Astrocyte (in vitro differentiated cells and primary cell): Measurements from ENCODE around the gene ANKRD12.

Experiments
- EZH2 ChIP-seq: IDR thresholded peaks from 2 replicates; pipeline ENCODE4 v1.6.1; 2012; ENCODE audit warnings: mild to moderate bottlenecking, low read length, inconsistent platforms; ENCODE audit not compliant: insufficient read depth
- TF ChIP-seq, protein P1 (sequence below): IDR thresholded peaks from 2 replicates; pipeline ENCODE4 v1.5.1; 2011; ENCODE audit warnings: low read depth, mild to moderate bottlenecking, inconsistent platforms, low read length, moderate library complexity; ENCODE audit not compliant: insufficient read depth

DNA sequence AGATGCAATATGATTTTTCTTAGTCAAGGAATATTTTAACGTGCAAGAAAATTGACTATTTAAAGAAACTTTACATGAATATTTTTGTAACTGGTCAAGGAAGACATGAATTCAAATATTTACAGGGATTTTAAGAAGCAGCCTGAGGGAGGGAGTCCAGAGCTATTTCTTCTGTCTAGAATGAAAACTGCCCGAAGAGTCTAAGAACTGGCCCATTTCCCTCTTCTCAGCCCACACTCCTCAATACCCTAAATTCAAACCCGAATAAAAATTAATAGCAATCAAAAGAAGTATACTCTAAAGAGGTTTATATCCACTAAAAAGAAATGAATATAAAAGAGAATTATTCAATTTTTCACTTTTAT, 40.6 kb upstream of the ANKRD12 start:
- TF ChIP-seq, protein P1, sequence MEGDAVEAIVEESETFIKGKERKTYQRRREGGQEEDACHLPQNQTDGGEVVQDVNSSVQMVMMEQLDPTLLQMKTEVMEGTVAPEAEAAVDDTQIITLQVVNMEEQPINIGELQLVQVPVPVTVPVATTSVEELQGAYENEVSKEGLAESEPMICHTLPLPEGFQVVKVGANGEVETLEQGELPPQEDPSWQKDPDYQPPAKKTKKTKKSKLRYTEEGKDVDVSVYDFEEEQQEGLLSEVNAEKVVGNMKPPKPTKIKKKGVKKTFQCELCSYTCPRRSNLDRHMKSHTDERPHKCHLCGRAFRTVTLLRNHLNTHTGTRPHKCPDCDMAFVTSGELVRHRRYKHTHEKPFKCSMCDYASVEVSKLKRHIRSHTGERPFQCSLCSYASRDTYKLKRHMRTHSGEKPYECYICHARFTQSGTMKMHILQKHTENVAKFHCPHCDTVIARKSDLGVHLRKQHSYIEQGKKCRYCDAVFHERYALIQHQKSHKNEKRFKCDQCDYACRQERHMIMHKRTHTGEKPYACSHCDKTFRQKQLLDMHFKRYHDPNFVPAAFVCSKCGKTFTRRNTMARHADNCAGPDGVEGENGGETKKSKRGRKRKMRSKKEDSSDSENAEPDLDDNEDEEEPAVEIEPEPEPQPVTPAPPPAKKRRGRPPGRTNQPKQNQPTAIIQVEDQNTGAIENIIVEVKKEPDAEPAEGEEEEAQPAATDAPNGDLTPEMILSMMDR: no peak
- no peak for TF ChIP-seq EZH2
